GM23338 (cell line): ENCODE data around the gene ADIRF. TPM values are rescaled to one million over a fixed set of nuclear protein-coding genes. Genes with fewer than 3 reads are reported as not detected.

Source experiments
- ATAC-seq: fragments of 200-7000 bp; cut with Tn5 transposase; 3 replicates; pipeline ENCODE4 v1.9.1; 2020
- DNase-seq: peaks from one replicate; pipeline ENCODE4 v3.0.0-alpha.2; 2015; ENCODE audit warnings: low spot score
- H2AFZ ChIP-seq: fragments of 200-600 bp; sonication (generic); 2 replicates; pipeline ENCODE4 v1.8.0; 2016; ENCODE audit warnings: antibody characterized with exemption, mild to moderate bottlenecking, moderate library complexity
- H3F3A ChIP-seq: fragments of 200-600 bp; sonication (generic); replicated peaks from 2 replicates; pipeline ENCODE4 v1.8.0; 2017; ENCODE audit warnings: antibody characterized with exemption, mixed run types, low read depth
- H3K27ac ChIP-seq: fragments of 200-600 bp; sonication (generic); 2 replicates; pipeline ENCODE4 v1.6.1; 2016; ENCODE audit warnings: low read depth
- H3K27me3 ChIP-seq: fragments of 200-600 bp; sonication (generic); 2 replicates; pipeline ENCODE4 v1.8.0; 2016; ENCODE audit warnings: mild to moderate bottlenecking, mixed run types, moderate library complexity; ENCODE audit not compliant: insufficient read depth
- H3K36me3 ChIP-seq: fragments of 200-600 bp; sonication (generic); 2 replicates; pipeline ENCODE4 v1.8.0; 2016; ENCODE audit warnings: mild to moderate bottlenecking; ENCODE audit not compliant: insufficient read depth
- H3K4me1 ChIP-seq: fragments of 200-600 bp; sonication (generic); 2 replicates; pipeline ENCODE4 v1.8.0; 2016; ENCODE audit warnings: mild to moderate bottlenecking, moderate library complexity; ENCODE audit not compliant: insufficient read depth
- H3K4me2 ChIP-seq: fragments of 200-600 bp; sonication (generic); 2 replicates; pipeline ENCODE4 v1.7.1; 2017; ENCODE audit warnings: mixed run types
- H3K4me3 ChIP-seq: fragments of 200-600 bp; sonication (generic); 2 replicates; pipeline ENCODE4 v1.6.1; 2016; ENCODE audit warnings: mixed run types
- H3K79me2 ChIP-seq: fragments of 200-600 bp; sonication (generic); replicated peaks from 2 replicates; pipeline ENCODE4 v1.8.0; 2017; ENCODE audit warnings: mild to moderate bottlenecking; ENCODE audit not compliant: insufficient read depth
- H3K9me2 ChIP-seq: fragments of 200-600 bp; sonication (generic); 2 replicates; pipeline ENCODE4 v1.8.0; 2017; ENCODE audit not compliant: insufficient read depth
- H4K20me1 ChIP-seq: fragments of 200-600 bp; sonication (generic); replicated peaks from 2 replicates; pipeline ENCODE4 v1.8.0; 2017; ENCODE audit warnings: mild to moderate bottlenecking; ENCODE audit not compliant: insufficient read depth
- H3K27ac Mint-ChIP-seq: 2 replicates; pipeline ENCODE4 v1.8.0; 2020; ENCODE audit warnings: inconsistent platforms, mild to moderate bottlenecking, moderate library complexity, mixed read lengths
- H3K27me3 Mint-ChIP-seq: 3 replicates; pipeline ENCODE4 v1.8.0; 2022; ENCODE audit warnings: low read depth, mild to moderate bottlenecking, moderate library complexity, mixed read lengths, inconsistent platforms; ENCODE audit not compliant: insufficient read depth, poor library complexity
- H3K36me3 Mint-ChIP-seq: 3 replicates; pipeline ENCODE4 v1.8.0; 2021; ENCODE audit warnings: low read depth, mild to moderate bottlenecking, inconsistent platforms, moderate library complexity, mixed read lengths
- H3K4me1 Mint-ChIP-seq: 3 replicates; pipeline ENCODE4 v1.8.0; 2020; ENCODE audit warnings: mild to moderate bottlenecking, inconsistent platforms, mixed read lengths
- H3K4me3 Mint-ChIP-seq: 3 replicates; pipeline ENCODE4 v1.8.0; 2021; ENCODE audit warnings: moderate library complexity, mild to moderate bottlenecking, inconsistent platforms, mixed read lengths
- H3K9me3 Mint-ChIP-seq: 3 replicates; pipeline ENCODE4 v1.8.0; 2020; ENCODE audit warnings: moderate library complexity, mild to moderate bottlenecking, inconsistent platforms, mixed read lengths
- CREB1 ChIP-seq: fragments of 250-450 bp; sonication (Bioruptor Pico); IDR thresholded peaks from 2 replicates; pipeline ENCODE4 v1.5.0; 2020; ENCODE audit warnings: low read depth, mild to moderate bottlenecking, moderate library complexity
- CTCF ChIP-seq, 2 experiments: fragments of 200-600 bp in 1 of 2; sonication (generic) in 1 of 2; conservative IDR thresholded peaks; 2 replicates each; pipeline versions ENCODE4 v1.5.1 to v1.6.1; 2016 to 2017; ENCODE audit warnings: antibody characterized with exemption in 2 of 2, low read depth in 2 of 2, mild to moderate bottlenecking in 2 of 2, moderate library complexity in 1 of 2
- ETS1 ChIP-seq: IDR thresholded peaks from 2 replicates; pipeline ENCODE4 v1.6.1; 2016; ENCODE audit warnings: antibody characterized with exemption
- EZH2 ChIP-seq: fragments of 200-600 bp; sonication (generic); IDR thresholded peaks from one replicate; pipeline ENCODE4 v1.8.0; 2017; ENCODE audit warnings: antibody characterized with exemption, mild to moderate bottlenecking, low read depth; ENCODE audit not compliant: unreplicated experiment
- JUNB ChIP-seq: IDR thresholded peaks from one replicate; pipeline ENCODE4 v1.6.1; 2016; ENCODE audit warnings: antibody characterized with exemption; ENCODE audit not compliant: unreplicated experiment
- NANOG ChIP-seq: IDR thresholded peaks from 2 replicates; pipeline ENCODE4 v1.6.1; 2016; ENCODE audit warnings: antibody characterized with exemption, borderline replicate concordance
- POLR2AphosphoS5 ChIP-seq: IDR thresholded peaks from 2 replicates; pipeline ENCODE4 v1.6.1; 2016; ENCODE audit warnings: antibody characterized with exemption, low read depth
- REST ChIP-seq: IDR thresholded peaks from one replicate; pipeline ENCODE4 v1.6.1; 2018; ENCODE audit warnings: antibody characterized with exemption; ENCODE audit not compliant: unreplicated experiment
- STAT1 ChIP-seq: IDR thresholded peaks from one replicate; pipeline ENCODE4 v1.6.1; 2016; ENCODE audit warnings: antibody characterized with exemption; ENCODE audit not compliant: unreplicated experiment
- ZNF114 ChIP-seq: fragments of 250-450 bp; sonication (Bioruptor Pico); IDR thresholded peaks from 2 replicates; pipeline ENCODE4 v1.5.0; 2020; ENCODE audit warnings: mild to moderate bottlenecking, moderate library complexity
- ZNF462 ChIP-seq: fragments of 250-450 bp; sonication (Bioruptor Pico); IDR thresholded peaks from 2 replicates; pipeline ENCODE4 v1.5.0; 2020; ENCODE audit warnings: mild to moderate bottlenecking, moderate library complexity
- polyA plus RNA-seq: library from polyadenylated mRNA; unstranded; fragments of >200 nt; fragmentation: Nextera tagmentation; extraction: Ambion mirVana; gene quantifications from 2 replicates; pipeline ENCODE4 v1.2.1, GENCODE V29; 2016
- total RNA-seq: library from RNA; depleted of rRNA; stranded (reverse); fragments of >200 nt; shearing (Covaris generic); gene quantifications from 2 replicates; pipeline ENCODE4 v1.2.3, GENCODE V29; 2014

ADIRF gene
- total and polyA plus RNA-seq, 2 experiments from 2014 or later: 1.7 TPM; not detected in 1

GRCh38 chr10:86943316-86944030 lies 24.8 kb upstream of the ADIRF start (continued):
- TF ChIP-seq ETS1 (no peak), POLR2AphosphoS5 (no peak), NANOG (no peak), CREB1 (CRISPR knock-in tag) (no peak), EZH2 (no peak), CTCF (conservative IDR thresholded peaks at IDR 0.05; ENCODE audit: low read depth in 2 of 2) (no peak), STAT1 (no peak), REST (no peak)

GRCh38 chr10:86944031-86944419 lies 24.3 kb upstream of the ADIRF start:
- Mint-ChIP-seq H3K27me3 (peaks cover 30% of the 10 kb centered on the region), H3K4me3 (no peak overlapping the region), H3K4me1 (peaks cover 15% of the 10 kb centered on the region), H3K36me3 (0 out of 3 replicates have a peak, but pooled peaks cover 5% of the 10 kb centered on the region), H3K9me3 (peaks cover 3% of the 10 kb centered on the region; the same call in 2 of the 3 replicates), H3K27ac (no peak overlapping the region)
- no peak for DNase-seq
- H3K4me2 ChIP-seq: no peak overlapping the region
- no peak overlapping the region for H3K4me3 ChIP-seq
- H3K27me3 ChIP-seq: peaks cover 8% of the 10 kb centered on the region; the same call in 1 of the 2 replicates
- H3K9me2 ChIP-seq: no peaks in the 10 kb centered on the region
- no peaks in the 10 kb centered on the region for H4K20me1 ChIP-seq
- ATAC-seq: no peak
- no peak overlapping the region for H2AFZ ChIP-seq
- no peaks in the 10 kb centered on the region for H3K79me2 ChIP-seq
- peaks cover 6% of the 10 kb centered on the region; the same call in 1 of the 2 replicates for H3K4me1 ChIP-seq
- H3F3A ChIP-seq: no peaks in the 10 kb centered on the region
- no peaks in the 10 kb centered on the region for H3K36me3 ChIP-seq
- H3K27ac ChIP-seq: no peak overlapping the region
- TF ChIP-seq ZNF462 (CRISPR knock-in tag) (no peak), ETS1 (no peak), JUNB (no peak), ZNF114 (CRISPR knock-in tag) (no peak)
